GM18858 (cell line): ENCODE results near the gene PRKD1.
"Not testable (repeated sequence)": the region's sequence is repeated elsewhere in the genome, so short reads cannot be mapped to it uniquely, and the experiment has no call there.

Experiments used
- ATAC-seq: cut with Tn5 transposase; IDR thresholded peaks from one replicate; pipeline ENCODE4 v1.9.1; 2021; ENCODE audit not compliant: unreplicated experiment

PRKD1 gene

GRCh38 chr14:29900609-29901350, 26.9 kb downstream of the PRKD1 start:
- no peak for ATAC-seq

DNA sequence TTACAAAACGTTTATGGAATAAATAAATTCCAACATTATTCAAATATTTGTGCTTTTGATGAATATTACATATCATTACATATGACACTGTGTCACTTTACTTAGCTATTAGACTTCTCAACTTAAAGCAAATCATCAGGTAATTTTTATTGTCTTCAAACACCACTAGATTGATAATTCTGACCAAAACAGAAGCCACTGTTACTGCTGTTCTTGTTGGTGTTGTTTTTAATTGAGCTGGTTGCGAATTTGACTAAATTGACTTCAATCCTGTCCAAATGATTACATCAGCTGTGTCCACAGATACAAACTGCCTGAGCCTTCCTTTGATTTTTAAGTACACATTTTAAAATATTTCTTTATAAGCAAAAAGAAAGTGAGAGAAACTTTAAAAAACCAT, 29.2 kb downstream of the PRKD1 start:
- no peak for ATAC-seq

DNA sequence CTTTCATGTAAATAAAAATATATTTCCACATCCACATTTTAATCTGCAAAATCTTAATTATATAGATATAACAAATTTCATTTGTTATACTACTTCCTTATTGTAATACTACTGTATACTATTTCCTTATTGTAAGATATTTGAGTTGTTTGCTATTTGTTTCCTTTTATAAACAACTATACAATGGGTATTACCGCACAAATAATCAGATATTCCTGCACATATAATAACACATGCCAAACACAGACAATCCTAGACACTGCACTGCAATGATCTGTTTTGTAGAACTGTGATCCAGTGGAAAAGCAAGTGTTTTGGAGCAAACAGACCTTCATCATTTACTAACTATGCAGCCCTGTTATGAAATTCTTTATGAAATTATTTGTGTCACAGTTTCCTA, 30.5 kb downstream of the PRKD1 start:
- ATAC-seq: no peak

DNA sequence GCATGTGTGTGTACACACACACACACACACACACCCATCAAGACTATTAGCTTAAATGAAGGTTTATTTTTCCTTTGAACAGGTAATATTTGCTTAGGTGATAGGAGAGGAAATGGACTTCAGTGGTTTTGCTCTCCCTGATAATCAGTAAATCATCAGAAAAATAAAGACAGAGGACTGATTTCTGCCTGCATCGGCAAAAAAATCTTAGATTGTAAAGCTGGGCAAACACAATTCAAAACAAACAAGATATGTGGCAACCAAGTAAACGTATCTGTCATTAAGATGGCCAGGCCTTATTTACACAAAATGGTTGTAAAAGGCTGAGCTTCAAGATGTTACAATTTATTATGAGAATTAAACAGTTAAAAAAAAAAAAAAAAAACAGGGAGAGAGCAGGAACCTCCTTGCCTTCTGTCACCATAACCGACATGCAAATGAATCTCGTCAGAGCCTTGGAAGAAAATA, 31.3 kb downstream of the PRKD1 start:
- no peak for ATAC-seq

DNA sequence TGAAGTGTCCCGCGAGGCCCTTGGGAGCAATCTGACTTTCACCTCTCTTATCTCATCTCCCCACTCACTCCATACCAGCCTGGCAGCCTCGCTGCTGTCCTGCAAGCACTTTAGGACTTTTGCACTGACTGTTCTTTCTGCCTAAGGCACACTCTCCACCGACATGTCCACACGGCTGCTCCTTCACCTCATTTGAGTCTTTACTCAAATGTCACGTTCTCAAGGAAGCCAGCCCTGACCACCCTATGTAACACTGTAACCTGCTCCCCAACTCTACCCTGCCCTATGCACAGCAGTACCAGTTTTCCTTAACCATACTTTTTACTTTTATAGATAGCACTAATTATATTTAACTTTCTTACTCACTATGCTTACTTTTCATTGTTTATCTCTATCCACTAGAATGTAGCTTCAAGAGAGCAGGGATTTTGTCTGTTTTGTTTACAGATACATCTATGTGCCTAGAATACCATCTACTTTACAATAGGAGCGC, 32.0 kb downstream of the PRKD1 start:
- no peak for ATAC-seq

- no peak for ATAC-seq
Measured at GRCh38 chr14:29893989-29894388, 33.7 kb downstream of the PRKD1 start.

DNA sequence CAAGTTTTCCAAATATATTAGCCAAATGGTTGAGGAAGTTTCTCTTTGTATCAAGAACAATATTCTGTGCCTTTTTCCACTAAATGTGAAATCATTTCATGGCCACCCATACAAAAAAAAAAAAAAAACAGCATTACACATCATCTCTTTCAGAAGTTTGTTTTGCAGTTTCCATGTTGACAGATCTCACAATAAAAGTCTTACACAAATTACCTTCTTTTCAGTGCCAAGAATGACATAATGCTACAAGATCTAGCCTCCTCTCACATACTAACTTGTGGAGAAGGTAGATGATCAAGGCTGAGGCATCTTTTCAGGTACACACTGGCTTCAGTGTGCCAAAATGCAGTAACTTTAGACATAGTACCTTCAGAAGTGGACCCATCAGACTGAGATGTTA, 35.3 kb downstream of the PRKD1 start:
- no peak for ATAC-seq

DNA sequence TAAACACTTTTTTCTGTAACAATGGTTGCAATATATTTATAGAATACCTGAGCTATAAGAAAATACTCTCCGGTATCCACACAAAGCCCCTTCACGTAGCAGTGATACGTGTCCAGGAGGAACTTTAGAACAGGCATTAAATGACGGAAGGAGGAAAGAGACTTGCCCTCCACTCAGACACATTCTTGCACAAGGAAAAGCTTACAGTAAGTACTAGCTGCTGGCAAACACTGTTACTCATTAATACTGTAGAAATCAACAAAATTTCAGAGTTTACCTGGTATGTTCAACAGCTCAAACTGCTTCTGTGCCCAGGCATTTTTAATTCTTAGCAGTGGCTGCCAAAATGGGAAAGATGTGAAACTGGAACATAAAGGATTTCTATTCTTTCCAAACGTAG, 41.7 kb downstream of the PRKD1 start:
- ATAC-seq: no peak

DNA sequence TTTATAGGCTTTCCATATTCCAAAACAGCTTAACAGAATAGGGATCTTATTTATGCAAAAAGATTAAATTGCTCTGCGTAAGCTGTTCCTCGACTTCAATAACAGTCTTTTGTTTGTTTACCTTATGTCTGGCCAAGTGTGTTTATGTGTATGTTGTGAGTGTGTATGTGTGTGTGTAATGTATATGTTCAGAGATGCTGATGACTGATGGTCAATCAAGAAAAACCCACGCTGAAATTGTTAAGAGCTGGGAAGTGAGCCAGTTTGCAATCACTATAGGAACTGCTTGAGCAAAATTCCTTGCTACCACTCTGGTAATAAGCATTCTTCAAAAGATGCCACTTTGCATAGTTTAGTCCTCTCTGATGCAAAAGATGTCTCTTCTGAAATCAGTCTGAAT, 59.6 kb downstream of the PRKD1 start:
- ATAC-seq: no peak

- ATAC-seq: no peak
Measured at GRCh38 chr14:29865299-29865698, 62.3 kb downstream of the PRKD1 start.

DNA sequence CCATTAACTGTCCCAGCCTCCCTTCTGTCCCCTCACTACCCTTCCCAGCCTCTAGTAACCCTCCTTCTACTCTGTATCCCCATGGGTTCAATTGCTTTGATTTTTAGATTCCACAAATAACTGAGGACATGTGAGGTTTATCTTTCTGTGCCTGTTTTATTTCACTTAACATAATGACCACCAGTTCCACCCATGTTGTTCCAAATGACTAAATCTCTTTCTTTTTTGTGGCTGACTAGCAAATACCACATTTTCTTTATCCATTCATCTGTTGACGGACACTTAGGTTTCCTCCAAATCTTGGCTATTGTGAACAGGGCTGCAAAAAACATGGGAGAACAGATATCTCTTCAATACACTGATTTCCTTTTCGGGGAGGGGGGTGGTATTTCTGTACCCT, 65.7 kb downstream of the PRKD1 start:
- no peak for ATAC-seq

GRCh38 chr14:29858299-29858698, 69.3 kb downstream of the PRKD1 start:
- peak; percentile 89 for ATAC-seq

GRCh38 chr14:29857551-29857950, 70.1 kb downstream of the PRKD1 start:
- peak; percentile 61 for ATAC-seq

DNA sequence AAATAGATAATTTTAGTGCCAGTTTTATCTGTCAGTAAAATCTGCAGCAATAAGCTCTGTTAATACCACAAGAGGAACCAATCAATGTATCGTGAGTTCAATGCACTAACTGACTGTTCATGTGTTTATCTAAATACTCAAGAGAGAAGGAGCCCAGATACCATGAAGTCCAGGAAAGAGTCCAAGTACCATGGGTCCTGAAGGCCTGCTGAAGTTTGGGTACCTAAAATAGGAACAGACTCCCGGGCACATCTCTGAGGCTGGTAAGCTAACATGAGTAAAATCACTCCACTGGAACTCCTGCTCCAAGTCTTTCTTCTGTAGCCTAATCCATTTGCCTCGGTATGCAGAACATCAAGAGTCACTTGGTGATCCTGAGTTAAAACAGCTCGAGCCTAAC, 71.1 kb downstream of the PRKD1 start:
- ATAC-seq: no peak

DNA sequence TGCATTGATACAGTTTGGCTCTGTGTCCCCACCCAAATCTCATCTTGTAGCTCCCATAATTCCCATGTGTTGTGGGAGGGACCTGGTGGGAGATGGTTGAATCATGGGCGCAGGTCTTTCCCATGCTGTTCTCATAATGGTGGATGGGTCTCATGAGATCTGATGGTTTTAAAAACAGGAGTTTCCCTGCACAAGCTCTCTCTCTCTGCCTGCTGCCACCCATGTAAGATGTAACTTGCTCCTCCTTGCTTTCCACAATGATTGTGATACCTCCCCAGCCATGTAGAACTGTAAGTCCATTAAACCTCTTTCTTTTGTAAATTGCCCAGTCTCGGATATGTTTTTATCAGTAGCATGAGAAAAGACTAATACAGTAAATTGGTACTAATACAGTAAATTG, 74.0 kb downstream of the PRKD1 start:
- ATAC-seq: not testable (repeated sequence)

DNA sequence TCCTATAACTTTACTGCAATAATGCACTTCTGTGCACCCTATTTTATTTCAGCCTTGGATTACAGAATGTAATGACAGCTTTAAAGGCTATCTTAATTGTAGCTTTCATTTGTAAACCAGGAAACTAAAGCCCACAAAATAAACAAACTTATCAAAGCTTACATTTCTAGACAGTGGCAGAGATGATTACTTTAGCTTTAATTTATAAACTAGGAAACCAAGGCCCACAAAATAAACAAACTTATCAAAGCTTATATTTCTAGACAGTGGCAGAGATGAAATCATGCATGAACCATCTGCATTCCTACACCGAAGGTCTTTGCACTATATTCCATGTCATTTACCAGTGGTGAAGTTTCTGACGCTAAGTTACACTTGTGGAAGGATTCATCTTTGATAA, 74.4 kb downstream of the PRKD1 start:
- ATAC-seq: no peak

- ATAC-seq: no peak
Measured at GRCh38 chr14:29851397-29851796, 76.2 kb downstream of the PRKD1 start.

GRCh38 chr14:29847056-29847380, 80.6 kb downstream of the PRKD1 start:
- no peak for ATAC-seq

GRCh38 chr14:29846339-29847055, 81.2 kb downstream of the PRKD1 start:
- ATAC-seq: peak; percentile 75

- ATAC-seq: no peak
Measured at GRCh38 chr14:29843981-29844380, 83.7 kb downstream of the PRKD1 start.

DNA sequence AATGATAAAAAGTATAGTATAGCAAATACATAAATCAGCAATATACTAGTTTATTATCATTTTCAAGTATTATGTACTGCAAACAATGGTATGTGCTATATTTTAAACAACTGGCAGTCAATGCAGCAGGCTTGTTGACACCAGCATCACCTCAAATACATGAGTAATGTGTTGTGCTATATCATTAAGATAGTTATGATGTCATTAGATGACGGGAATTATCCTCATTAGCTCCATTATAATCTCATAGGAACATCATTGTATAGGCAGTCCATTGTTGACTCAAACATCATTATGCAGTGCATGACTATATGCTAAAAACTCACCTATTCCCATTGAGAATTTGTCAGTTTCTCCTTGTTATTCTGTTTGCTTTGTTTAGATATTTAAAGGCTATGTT, 85.4 kb downstream of the PRKD1 start:
- ATAC-seq: no peak

- ATAC-seq: not testable (repeated sequence)
Measured at GRCh38 chr14:29840369-29840892, 87.2 kb downstream of the PRKD1 start.
